DND-41 (cell line): ENCODE results near the gene WRAP53.

Source experiments
- CTCF ChIP-seq: IDR thresholded peaks from 2 replicates; pipeline ENCODE4 v1.5.1; 2012; ENCODE audit warnings: borderline replicate concordance, low read length, moderate library complexity, mild to moderate bottlenecking; ENCODE audit not compliant: poor library complexity, severe bottlenecking; ENCODE audit errors: extremely low read depth
- EZH2 ChIP-seq: IDR thresholded peaks from 3 replicates; pipeline ENCODE4 v1.6.1; 2012; ENCODE audit warnings: borderline replicate concordance, low read depth, mild to moderate bottlenecking, moderate library complexity, low read length, inconsistent platforms; ENCODE audit not compliant: severe bottlenecking

- TF ChIP-seq CTCF (no peak), EZH2 (no peak)
Observed at GRCh38 chr17:7750321-7750821, 62.1 kb downstream of the WRAP53 start.
